HG03432 (cell line): Measurements from ENCODE around the gene IFT81.

Source experiments
- ATAC-seq: cut with Tn5 transposase; IDR thresholded peaks from one replicate; pipeline ENCODE4 v1.9.1; 2021; ENCODE audit warnings: mild to moderate bottlenecking, moderate library complexity; ENCODE audit not compliant: unreplicated experiment

Gene IFT81

DNA sequence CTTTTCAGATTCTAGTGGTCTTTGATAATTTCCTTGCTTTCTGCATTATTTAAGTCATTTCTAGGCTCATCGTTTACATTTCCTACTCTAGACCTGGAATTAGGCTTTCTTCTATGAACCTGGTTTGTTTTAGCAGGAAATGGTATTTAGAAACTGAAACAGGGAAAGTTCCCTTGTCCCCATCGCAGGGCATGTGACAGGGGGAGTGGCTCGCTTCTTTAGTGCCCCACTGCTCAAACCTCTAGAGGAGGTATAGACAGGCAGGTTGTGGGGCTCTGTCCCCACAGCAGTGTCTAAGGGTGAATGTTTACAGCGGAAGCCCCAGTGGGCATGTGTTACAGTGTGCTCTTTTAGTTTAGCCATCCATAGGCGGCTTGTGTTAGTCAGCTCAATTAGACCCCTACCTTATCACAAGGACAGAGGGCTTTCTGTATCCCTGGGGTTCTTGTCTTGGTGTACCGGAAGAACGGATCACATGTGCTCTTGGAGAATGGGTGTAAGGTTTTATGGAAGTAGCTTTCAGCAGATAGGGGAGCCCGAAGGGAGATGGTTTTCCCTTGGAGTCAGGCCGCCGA, 25.0 kb downstream of the IFT81 start:
- no peak for ATAC-seq

DNA sequence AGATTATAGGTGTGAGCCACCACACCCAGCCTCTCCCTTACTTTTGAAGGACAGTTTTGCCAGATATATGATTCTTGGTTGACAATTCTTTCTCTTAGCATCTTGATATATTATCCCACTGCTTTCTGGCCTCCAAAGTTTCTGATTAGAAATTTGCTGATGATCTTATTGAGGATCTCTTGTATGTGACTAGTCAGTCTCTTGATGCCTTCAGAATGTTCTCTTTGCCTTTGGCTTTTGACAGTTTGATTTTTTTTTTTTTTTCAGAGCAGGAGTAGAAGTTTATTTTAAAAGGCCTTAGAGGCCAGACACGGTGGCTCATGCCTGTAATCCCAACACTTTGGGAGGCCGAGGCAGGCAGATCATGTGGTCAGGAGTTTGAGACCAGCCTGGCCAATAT, 32.6 kb downstream of the IFT81 start:
- ATAC-seq = no peak

GRCh38 chr12:110157539-110157938, 33.4 kb downstream of the IFT81 start:
- no peak for ATAC-seq

DNA sequence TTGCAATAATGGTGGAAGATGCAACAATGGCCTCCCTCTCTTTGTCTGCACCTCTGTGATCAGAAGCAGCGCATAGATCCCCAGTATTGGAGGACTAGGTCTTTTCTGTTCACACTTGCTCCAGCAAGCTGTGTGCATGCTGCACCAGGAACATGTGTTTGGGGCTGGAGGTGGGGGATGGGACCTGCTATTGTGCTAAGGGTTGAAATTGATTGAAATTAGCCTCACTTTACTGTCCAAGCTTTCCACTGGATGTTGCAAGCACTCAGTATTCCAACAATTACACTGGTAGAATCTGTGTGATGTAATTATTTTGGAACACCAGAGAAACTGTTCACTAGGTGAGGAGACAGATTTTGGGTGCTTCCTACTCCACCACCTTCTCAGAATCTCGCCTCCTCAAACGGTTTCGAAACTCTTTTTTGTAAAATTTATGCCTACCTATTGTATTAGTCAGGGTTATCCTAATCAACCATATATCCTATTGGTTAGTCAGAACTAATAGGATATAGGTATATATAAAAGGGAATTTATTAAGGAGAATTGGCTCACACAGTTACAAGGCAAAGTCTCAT, 35.6 kb downstream of the IFT81 start:
- ATAC-seq = no peak

DNA sequence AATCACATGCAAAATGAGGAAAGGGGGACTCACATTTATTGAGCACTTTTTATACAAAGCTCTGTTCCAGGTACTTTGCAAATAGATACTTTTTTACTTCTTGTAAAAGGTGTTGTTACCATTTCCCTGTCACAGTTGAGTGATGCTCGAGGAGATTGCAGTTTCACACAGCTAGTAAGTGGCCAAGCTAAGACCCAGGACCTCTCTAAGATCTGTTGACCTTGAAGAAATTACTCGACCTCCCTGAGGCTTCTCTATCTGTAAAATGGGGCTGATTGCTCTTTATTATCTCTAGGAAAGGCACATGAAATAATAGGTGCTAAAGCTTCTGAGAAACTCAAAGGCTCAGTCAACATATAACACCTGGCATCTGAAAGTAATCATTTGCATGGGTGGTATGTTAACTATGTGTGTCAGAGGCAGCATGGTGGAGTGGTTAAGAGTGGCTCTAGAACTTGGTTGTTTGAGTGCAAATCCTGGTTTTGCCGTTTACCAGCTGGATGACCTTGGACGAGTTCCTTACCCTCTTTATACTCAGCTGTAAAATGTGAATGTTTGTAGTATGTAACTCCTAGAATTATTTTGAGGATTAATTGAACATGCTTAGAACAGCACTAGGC, 41.5 kb downstream of the IFT81 start:
- ATAC-seq = peak; percentile 75

GRCh38 chr12:110168732-110169455, 44.7 kb downstream of the IFT81 start:
- ATAC-seq = no peak

- no peak for ATAC-seq
Observed at GRCh38 chr12:110170535-110171185, 46.5 kb downstream of the IFT81 start.

- ATAC-seq = no peak
Observed at GRCh38 chr12:110171186-110171538, 47.0 kb downstream of the IFT81 start.

DNA sequence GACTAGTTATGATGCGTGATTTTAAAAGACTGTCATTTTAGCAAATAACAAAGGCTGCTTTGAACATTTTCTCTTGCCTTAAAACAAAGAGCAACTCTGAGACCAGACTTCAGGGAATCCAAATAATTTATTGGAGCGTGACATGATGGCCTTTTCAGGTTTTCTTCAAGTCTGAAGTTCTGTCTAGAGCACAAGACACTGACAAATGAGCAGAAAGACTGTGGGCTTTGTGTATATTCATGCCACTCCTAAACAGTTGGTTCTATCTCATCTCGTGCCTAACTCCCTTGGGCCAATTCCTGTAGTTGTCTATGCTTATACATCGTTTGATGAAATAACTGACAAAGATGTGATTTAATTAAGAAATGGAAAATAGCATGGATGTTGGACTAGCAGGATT, 47.5 kb downstream of the IFT81 start:
- no peak for ATAC-seq

GRCh38 chr12:110174373-110174996, 50.3 kb downstream of the IFT81 start:
- no peak for ATAC-seq

GRCh38 chr12:110175201-110175600, 51.0 kb downstream of the IFT81 start:
- ATAC-seq = no peak

- ATAC-seq = no peak
Observed at GRCh38 chr12:110176745-110177144, 52.6 kb downstream of the IFT81 start.

DNA sequence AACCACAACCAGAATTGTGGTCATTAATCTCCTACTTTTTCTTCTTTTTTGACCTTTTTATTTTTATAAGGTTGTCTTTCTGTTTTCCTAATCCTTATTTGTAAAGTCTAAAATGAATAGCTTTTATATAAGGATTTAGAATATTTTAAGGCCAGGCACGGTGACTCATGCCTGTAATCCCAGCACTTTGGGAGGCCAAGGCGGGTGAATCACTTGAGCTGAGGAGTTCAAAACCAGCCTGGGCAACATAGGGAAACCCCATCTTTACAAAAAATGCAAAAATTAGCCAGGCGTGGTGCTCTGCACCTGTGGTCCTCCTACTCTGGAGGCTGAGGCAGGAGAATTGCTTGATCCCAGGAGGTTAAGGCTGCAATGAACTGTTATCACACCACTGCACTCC, 55.1 kb downstream of the IFT81 start:
- no peak for ATAC-seq

- no peak for ATAC-seq
Observed at GRCh38 chr12:110180591-110181005, 56.4 kb downstream of the IFT81 start.

DNA sequence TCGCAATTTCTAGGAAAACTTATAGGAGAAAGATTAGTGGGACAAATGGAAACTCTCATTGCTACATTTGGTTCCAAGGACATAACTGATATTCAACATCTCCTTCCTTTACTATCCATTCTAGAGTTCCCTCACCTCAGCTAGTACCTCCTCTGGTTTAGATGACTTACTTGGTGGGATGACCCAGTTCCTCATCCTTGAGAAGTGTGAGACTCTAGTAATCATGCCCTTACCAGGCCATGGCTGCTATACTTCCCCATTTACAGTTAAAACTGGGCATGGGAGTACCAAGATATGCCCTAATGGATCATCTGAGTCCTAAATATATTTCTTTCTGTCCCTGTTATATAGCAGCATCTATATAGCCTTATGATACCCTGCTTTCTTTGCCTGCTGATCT, 58.1 kb downstream of the IFT81 start:
- no peak for ATAC-seq

- no peak for ATAC-seq
Observed at GRCh38 chr12:110183386-110183785, 59.2 kb downstream of the IFT81 start.

- no peak for ATAC-seq
Observed at GRCh38 chr12:110185626-110186025, 61.5 kb downstream of the IFT81 start.

GRCh38 chr12:110186059-110186458, 61.9 kb downstream of the IFT81 start:
- no peak for ATAC-seq

DNA sequence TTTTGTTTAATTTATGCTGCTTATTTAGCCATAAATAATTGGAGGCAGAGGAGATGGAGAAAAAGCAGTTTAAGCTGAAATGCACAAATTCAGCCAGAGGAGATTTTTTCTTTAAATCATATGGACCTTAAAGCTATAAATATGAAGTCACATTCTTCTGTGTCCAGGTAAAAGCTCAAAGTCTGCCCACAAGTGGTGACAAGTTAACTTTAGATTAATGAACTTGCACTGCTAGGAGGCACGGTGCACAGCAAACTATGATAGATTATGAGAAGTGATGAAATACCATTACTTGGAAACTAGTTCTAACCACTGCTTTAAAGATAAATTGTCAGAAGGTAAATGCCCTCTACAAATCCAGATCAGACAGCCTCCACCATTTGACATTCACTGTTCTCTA, 69.0 kb downstream of the IFT81 start:
- ATAC-seq = no peak

DNA sequence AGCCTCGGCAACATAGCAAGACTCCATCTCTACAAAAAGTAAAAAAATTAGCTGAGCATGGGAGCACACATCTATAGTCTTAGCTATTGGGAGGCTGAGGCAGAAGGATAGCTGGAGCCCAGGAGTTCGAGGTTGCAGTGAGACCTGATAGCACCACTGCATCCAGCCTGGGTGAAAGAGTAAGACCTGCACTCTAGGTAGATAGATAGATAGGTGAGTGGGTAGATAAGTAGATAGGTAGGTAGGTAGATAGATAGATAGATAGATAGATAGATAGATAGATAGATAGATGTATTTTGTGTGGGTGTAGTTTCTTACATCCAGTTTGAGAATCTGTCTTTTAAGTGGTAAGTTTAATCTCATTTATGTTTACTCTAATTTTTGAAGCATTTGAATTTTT, 72.8 kb downstream of the IFT81 start:
- ATAC-seq = no peak

GRCh38 chr12:110198386-110198785, 74.2 kb downstream of the IFT81 start:
- ATAC-seq = no peak
